Esophagus (tissue), 2 donors: ENCODE measurements around the gene RSBN1. TPM values are rescaled to one million over a fixed set of nuclear protein-coding genes. Genes with fewer than 3 reads are reported as not detected.
A peak's percentile ranks its signal among the peaks of the same experiment; 100 is the strongest.

Experiments
- H3K27ac ChIP-seq, 2 donors: one replicate each; pipeline ENCODE4 v1.5.1; 2013; ENCODE audit warnings: low read depth in 2 of 2, mild to moderate bottlenecking in 2 of 2, inconsistent platforms in 1 of 2, low read length in 1 of 2, moderate library complexity in 1 of 2
- H3K27me3 ChIP-seq, 2 donors: one replicate each; pipeline ENCODE4 v1.6.1; 2013; ENCODE audit warnings: low read length in 2 of 2, control low read depth in 1 of 2, mild to moderate bottlenecking in 1 of 2; ENCODE audit not compliant: insufficient read depth in 2 of 2, control insufficient read depth in 1 of 2
- H3K36me3 ChIP-seq, 2 donors: one replicate each; pipeline ENCODE4 v1.6.1; 2013; ENCODE audit warnings: low read length in 1 of 2; ENCODE audit not compliant: control insufficient read depth in 2 of 2, insufficient read depth in 2 of 2
- H3K4me1 ChIP-seq, 2 donors: one replicate each; pipeline ENCODE4 v1.6.1; 2013; ENCODE audit warnings: low read length in 1 of 2; ENCODE audit not compliant: control insufficient read depth in 2 of 2, insufficient read depth in 2 of 2
- H3K4me3 ChIP-seq, 2 donors: one replicate each; pipeline ENCODE4 v1.5.1; 2013; ENCODE audit warnings: low read length in 2 of 2, mild to moderate bottlenecking in 2 of 2, low read depth in 1 of 2, moderate library complexity in 1 of 2
- H3K9me3 ChIP-seq, 2 donors: one replicate each; pipeline ENCODE4 v1.6.1; 2013; ENCODE audit warnings: mild to moderate bottlenecking in 2 of 2, low read depth in 1 of 2, low read length in 1 of 2, moderate library complexity in 1 of 2; ENCODE audit not compliant: control insufficient read depth in 2 of 2, insufficient read depth in 1 of 2
- WGBS, 2 donors: extraction: QIAGEN DNeasy Blood & Tissue Kit; methylation state at CpG; one replicate each; pipeline ENCODE4 v1.1.7; 2013; 5-methylcytosine and 5-hydroxymethylcytosine counted together
- polyA plus RNA-seq, 2 donors: library from polyadenylated mRNA; stranded (reverse); fragments of 200-250 nt; gene quantifications; one replicate each; pipeline ENCODE4 v1.2.3, GENCODE V29; 2013
- donor health status: healthy with polysubstance abuse.
- donor health status: Bipolar disorder and iron deficiency.

RSBN1 gene
- 1 to 10 TPM; 2.9 to 3.5 TPM for polyA plus RNA-seq

DNA sequence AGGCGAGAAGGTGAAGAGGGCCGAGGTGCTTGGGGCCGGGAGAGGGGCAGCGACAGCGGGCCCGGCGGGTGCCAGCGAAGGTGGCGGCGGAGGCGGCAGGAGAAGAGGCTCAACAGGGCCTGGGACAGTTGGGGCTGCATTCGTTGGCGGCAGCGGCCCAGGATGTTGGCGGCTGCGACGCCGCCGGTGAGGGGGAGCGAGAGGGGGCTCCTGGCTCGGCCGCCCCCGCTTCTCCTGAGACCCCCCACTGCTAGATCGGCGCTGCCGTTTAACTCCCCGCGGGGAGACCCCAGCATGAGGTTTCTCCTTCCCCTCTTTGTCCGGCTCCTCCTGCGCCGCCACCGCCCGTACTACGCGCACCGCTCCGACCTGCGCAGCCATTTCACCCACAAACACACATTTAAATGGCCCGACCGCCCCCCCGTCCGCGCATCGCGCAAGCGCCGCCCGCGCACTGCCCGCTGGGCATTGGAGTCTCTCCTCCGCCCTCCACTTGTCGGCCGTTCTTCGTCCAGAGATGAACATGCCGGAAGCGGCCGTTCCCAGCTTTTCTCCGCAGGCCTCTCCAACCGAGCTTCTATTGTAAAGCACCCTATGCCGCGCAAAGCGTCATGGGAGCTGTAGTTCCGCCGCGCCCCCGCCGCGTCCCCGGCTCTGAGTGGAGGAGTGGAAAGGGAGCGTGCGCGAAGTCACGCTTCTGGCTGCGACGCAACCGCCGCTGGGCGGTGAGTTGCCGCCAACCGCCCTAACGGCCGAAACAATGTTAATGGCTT lies at the start of gene RSBN1:
TSS of gene RSBN1 (minus strand) at position 589 of the 773 bp plus-strand sequence. CDS start at position 525, 64 bp downstream.
- Histone ChIP-seq H3K4me1 (peaks cover 0 to 3% of the 10 kb centered on the region in 2 donors), H3K27ac (peak within 1 kb of the TSS; percentile 87 to 90), H3K4me3 (peak within 1 kb of the TSS; percentile 71 to 80), H3K9me3 (no peaks in the 10 kb centered on the region), H3K27me3 (no peaks in the 10 kb centered on the region), H3K36me3 (no peaks in the 10 kb centered on the region)
- 0 to 1% methylated on average over 71 to 82 of the region's 82 CpGs for WGBS, 2 donors

GRCh38 chr1:113861641-113862040 lies 49.4 kb upstream of the RSBN1 start:
- no peaks in the 10 kb centered on the region for H3K36me3 ChIP-seq
- H3K4me3 ChIP-seq, result no peak overlapping the region
- no peak overlapping the region for H3K27ac ChIP-seq
- H3K9me3 ChIP-seq, result no peaks in the 10 kb centered on the region
- H3K4me1 ChIP-seq, result no peaks in the 10 kb centered on the region
- WGBS, 2 donors, result 90 to 92% methylated on average over 5 of the region's 5 CpGs
- no peaks in the 10 kb centered on the region for H3K27me3 ChIP-seq

- no peaks in the 10 kb centered on the region for H3K27me3 ChIP-seq
- H3K4me3 ChIP-seq, result no peak overlapping the region
- no peaks in the 10 kb centered on the region for H3K4me1 ChIP-seq
- no peaks in the 10 kb centered on the region for H3K36me3 ChIP-seq
- no peak overlapping the region for H3K27ac ChIP-seq
- H3K9me3 ChIP-seq, result no peaks in the 10 kb centered on the region
- 70 to 71% methylated on average over 3 of the region's 3 CpGs for WGBS, 2 donors
Observed at GRCh38 chr1:113860891-113861290, 48.6 kb upstream of the RSBN1 start.

DNA sequence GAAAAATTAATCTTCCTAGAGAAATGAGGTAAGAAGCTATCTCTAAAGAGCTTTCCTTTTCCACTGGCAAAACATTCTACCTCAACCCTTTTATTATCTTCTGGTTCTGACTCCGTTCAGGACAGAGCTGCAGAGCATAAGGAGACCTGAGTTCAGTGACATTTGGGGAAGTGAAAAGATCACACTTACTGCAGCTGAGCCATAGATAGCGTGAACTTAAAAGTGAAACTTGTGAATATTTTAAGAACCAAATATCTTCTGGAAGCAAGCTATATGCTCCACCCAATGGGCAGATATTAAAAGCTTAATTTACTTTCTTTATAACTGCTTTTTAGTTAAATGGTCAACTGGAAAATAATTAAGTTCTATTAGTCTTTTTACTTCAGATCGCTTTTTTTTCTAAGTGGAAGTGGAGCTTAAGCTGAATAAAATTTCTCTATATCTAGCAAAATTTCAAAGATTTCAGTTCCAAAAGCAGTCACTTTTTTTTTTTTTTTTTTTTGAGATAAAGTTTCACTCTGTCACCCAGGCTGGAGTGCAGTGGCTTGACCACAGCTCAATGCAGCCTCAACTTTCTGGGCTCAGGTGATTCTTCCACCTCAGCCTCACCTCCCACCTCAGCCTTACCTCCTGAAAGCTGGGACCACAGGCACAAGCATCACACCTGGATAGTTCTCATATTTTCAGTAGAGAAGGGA lies 47.4 kb upstream of the RSBN1 start:
- Histone ChIP-seq H3K36me3 (no peaks in the 10 kb centered on the region), H3K27me3 (no peaks in the 10 kb centered on the region), H3K4me3 (no peak overlapping the region), H3K4me1 (no peaks in the 10 kb centered on the region), H3K27ac (no peak overlapping the region), H3K9me3 (no peaks in the 10 kb centered on the region)
- WGBS, 2 donors, result 56 to 69% methylated on average over 3 of the region's 3 CpGs

DNA sequence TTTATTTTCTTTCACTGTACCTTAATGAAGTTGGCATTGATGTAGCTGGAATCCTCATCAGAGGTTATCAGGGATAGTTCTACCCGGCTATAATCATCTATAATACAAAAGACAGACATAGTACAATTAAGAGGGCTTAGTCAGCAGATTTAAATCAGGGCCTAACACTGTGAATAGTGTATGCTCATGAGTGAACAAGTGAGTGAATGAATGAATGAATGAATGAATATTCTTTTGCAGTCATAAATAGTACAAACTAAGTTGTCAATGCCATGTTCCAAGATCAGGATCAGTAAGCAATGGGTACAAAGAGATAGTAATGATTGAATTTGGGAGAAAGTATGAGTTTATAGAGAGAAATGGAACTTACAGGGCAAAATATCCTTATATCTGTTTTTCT lies 46.7 kb upstream of the RSBN1 start:
- 74 to 81% methylated on average over 1 of the region's 1 CpG for WGBS, 2 donors
- no peaks in the 10 kb centered on the region for H3K27me3 ChIP-seq
- no peak overlapping the region for H3K4me3 ChIP-seq
- H3K27ac ChIP-seq, result no peak overlapping the region
- no peaks in the 10 kb centered on the region for H3K9me3 ChIP-seq
- no peaks in the 10 kb centered on the region for H3K4me1 ChIP-seq
- H3K36me3 ChIP-seq, result no peaks in the 10 kb centered on the region

GRCh38 chr1:113858418-113858817 lies 46.1 kb upstream of the RSBN1 start:
- H3K4me3 ChIP-seq, result no peak overlapping the region

GRCh38 chr1:113857776-113858175 lies 45.5 kb upstream of the RSBN1 start:
- Histone ChIP-seq H3K27me3 (no peaks in the 10 kb centered on the region), H3K27ac (no peak overlapping the region), H3K36me3 (no peaks in the 10 kb centered on the region), H3K4me3 (no peak overlapping the region), H3K9me3 (no peaks in the 10 kb centered on the region), H3K4me1 (no peaks in the 10 kb centered on the region)
- 80 to 84% methylated on average over 3 of the region's 3 CpGs for WGBS, 2 donors

More at GRCh38 chr1:113858418-113858817, 46.1 kb upstream of the RSBN1 start:
- Histone ChIP-seq H3K4me1 (no peaks in the 10 kb centered on the region), H3K27me3 (no peaks in the 10 kb centered on the region), H3K27ac (no peak overlapping the region), H3K9me3 (no peaks in the 10 kb centered on the region), H3K36me3 (no peaks in the 10 kb centered on the region)
- 86 to 88% methylated on average over 3 of the region's 3 CpGs for WGBS, 2 donors

GRCh38 chr1:113856401-113856790 lies 44.1 kb upstream of the RSBN1 start:
- Histone ChIP-seq H3K9me3 (no peaks in the 10 kb centered on the region), H3K27me3 (no peaks in the 10 kb centered on the region), H3K4me3 (no peak overlapping the region), H3K36me3 (no peaks in the 10 kb centered on the region), H3K27ac (no peak overlapping the region), H3K4me1 (no peaks in the 10 kb centered on the region)
- WGBS, 2 donors, result 94 to 95% methylated on average over 2 of the region's 2 CpGs

- no peaks in the 10 kb centered on the region for H3K4me1 ChIP-seq
- H3K27ac ChIP-seq, result no peak overlapping the region
- 67 to 72% methylated on average over 4 of the region's 4 CpGs for WGBS, 2 donors
Observed at GRCh38 chr1:113855630-113856400, 43.5 kb upstream of the RSBN1 start.

More at GRCh38 chr1:113855630-113856400, 43.5 kb upstream of the RSBN1 start:
- Histone ChIP-seq H3K27me3 (no peaks in the 10 kb centered on the region), H3K4me3 (no peak overlapping the region), H3K36me3 (no peaks in the 10 kb centered on the region), H3K9me3 (no peaks in the 10 kb centered on the region)
